Nucleus accumbens (tissue), 56 donors: ENCODE results near the gene CDT1.

Experiments used
- DNase-seq, 56 donors: peaks; one replicate each; lab custom pipeline; 2025; lab: John Stamatoyannopoulos, UW

The CDT1 gene

DNA sequence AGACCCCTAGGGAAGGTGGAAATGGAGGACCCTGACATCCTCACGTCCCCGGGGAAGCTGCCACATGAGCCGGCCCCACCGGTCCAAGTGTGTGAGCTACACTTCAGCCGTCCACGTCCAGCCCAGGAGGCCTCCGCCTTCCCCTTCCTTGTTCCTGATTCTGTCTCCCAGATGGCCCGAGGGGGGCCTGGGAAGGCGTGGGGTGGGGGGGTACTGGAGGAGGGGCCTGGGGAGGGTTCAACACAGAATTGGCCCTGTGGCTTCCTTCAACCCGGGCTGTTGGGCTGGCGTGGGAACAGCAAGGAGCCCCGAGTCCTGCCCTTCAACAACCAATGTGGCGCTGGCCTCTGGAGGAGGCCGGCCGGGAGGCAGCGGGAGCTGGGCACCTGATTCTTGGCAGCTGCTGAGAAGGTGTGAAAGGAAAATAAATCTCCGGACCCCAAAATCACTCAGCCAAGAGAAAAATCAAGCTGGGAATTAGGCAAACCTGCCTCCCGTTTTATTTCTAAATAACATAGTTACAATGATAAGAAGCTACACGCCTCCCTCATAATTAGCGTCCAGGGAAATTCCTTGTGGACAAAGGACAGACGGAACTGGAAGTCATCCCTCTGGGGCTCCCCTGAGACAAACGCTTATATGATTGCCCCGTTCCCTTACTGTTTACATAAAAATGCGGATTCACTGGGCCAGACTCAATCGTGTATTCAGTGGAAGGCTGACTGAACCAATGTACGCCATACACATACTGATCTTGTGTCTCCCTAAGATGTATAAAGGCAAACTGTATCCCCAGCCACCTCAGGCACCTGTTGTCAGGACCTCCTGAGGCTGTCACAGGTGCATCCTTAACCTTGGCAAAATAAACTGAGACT is 9.9 kb downstream of the CDT1 start:
- DNase-seq: no peak

DNA sequence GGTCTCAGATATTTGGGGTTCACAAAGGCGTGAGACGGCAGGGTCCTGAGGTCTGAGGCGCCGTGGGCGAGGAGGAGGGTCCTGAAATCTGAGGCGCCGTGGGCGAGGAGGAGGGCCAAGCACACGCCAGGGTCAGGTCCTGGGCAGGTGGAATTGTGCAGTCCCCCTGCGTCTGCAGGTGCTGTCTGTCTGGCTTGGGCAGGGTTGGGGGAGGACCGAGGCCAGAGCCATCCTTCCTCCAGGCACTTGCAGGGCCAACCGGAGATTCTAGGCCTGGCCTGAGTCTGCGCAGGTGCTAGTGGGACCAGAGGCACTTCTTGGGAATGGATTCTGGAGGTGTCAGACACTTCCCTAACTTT is 10.5 kb downstream of the CDT1 start:
- DNase-seq: no peak

- DNase-seq: no peak
These were observed 11.6 kb downstream of the CDT1 start for GRCh38 chr16:88815227-88815626.

- peak in 6 of 56 donors; percentile 3 to 24 (median 16) for DNase-seq
These were observed 12.5 kb downstream of the CDT1 start for GRCh38 chr16:88815901-88816589.

- no peak for DNase-seq
These were observed 13.3 kb downstream of the CDT1 start for GRCh38 chr16:88816736-88817535.

DNA sequence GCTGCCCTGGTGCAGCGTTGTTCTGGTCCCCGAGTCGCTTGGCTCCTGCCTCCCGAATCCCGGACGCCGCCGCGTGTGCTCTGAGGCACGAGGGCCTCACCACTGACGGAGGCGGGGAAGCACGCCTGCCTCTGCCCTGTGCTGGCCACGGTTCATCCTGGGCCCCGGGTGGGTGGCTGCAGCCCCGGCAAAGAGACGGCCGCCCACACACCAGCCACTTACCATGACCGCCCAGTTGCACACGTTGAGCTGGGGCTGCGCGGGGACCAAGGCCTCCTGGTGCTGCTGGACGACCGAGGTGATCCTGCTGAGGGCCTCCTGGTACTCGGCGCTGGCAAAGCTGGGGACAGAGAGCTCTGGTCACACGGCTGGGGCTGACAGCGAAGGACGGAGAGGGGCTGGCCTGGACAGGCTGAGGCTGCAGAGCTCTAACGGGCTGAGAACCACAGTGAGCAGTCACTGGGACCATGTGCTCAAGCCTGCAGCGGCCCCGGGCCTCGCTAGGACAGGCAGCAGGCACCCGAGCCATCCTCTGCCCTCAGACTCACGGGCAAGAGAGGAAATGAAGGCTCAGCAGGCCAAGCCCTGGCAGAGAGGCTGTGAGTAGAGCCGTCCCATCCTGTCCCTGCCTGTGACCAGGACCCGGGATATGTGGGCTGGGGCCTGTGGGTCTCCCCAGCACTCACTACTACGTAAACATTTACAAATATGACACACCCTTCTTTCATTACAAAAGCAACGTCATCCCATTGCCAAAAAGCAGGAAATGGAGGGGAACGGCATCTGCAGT is 14.4 kb downstream of the CDT1 start:
- no peak for DNase-seq

DNA sequence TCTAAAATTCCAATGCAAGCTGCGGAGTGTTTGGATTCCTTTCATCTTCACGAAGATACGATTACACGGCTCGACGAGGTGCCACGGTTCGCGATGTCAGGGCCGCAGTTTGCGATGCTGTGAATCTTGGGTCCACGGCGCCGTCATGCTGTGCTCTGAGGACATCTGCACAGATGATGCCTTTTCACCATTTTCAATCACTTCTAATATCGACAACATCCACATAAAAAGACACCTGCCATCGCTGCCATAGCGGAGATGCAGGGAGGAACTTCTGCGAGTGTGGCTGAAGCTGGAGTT is 14.9 kb downstream of the CDT1 start:
- no peak for DNase-seq

GRCh38 chr16:88819126-88819525 is 15.5 kb downstream of the CDT1 start:
- DNase-seq: no peak

- DNase-seq: no peak
These were observed 16.9 kb downstream of the CDT1 start for GRCh38 chr16:88820385-88821025.

- DNase-seq: no peak
These were observed 17.7 kb downstream of the CDT1 start for GRCh38 chr16:88821168-88821850.

GRCh38 chr16:88822281-88823040 is 18.9 kb downstream of the CDT1 start:
- DNase-seq: no peak

- DNase-seq: peak in 1 of 56 donors; percentile 45
These were observed 20.1 kb downstream of the CDT1 start for GRCh38 chr16:88823646-88824045.

DNA sequence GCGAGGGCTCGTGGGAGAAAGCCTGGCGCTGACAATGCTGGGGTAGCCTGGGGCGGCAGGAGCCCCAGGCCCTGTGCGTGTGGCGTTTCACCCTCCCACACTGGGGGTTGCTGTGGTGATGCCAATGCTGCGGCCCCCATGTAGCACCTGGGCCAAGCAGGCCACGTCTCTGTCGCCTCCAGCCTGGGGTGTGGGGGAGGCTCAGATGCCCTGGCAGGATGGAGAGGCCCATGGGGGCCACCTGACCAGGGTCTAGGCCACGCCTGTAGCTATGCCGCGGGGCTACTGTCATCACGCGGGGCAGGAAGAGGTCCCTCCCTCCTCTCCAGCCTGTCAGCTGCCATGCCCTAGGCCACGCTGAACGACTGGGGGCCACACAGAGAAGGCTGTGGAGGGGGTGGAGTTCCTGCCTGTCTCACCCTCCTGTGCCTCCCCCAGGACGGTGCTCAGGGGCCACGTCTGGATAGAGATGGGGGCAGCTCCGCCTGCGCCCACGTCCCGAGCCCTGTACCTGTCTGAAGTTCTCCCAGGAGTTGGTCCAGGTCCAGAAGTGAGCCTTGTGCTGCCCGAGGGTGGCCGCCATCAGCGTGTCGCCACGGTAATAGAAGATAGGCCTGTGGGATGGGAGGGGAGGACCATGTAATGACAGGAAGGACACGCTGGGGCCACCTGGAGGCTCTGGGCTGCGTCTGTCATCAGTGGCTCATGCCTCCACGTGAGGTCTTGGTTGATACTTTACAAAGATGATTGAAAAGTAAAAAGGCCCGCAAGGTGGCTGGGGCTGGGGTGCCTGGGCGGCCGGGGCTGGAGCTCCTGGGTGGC is 20.9 kb downstream of the CDT1 start:
- no peak for DNase-seq

- DNase-seq: no peak
These were observed 21.6 kb downstream of the CDT1 start for GRCh38 chr16:88825146-88825545.

DNA sequence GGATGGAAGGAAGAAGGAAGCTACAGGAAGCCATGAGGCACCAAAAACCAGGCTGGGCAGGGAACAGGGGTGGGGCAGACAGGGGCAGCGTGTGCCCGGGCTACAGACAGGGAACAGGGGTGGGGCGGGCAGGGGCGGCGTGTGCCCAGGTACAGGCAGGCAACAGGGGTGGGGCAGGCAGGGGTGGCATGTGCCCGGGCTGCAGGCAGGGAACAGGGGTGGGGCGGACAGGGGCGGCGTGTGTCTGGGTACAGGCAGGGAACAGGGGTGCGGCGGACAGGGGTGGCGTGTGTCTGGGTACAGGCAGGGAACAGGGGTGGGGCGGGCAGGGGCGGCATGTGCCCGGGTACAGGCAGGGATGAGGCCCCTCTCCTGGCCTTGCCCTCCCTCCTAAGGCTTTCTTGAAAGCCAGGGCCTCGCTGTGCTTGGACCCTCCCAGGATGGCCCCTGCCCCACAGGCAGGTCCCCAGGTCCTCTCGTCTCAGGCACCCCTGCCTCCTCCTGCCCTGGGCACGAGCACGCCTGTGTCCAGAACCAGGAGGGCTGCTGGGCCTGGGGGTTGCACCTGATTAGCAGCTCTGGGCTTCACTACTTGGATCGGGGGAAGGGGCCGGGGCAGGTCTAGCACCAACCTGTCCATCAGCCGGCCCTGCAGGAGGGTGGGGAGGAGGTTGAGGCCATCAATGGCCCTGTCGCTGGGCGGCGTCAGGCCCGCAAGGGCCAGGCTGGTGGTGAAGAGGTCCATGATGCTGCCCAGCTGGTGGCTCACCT is 22.7 kb downstream of the CDT1 start:
- peak in 19 of 56 donors; percentile 7 to 78 (median 32) for DNase-seq

- DNase-seq: no peak
These were observed 24.1 kb downstream of the CDT1 start for GRCh38 chr16:88827727-88828126.

DNA sequence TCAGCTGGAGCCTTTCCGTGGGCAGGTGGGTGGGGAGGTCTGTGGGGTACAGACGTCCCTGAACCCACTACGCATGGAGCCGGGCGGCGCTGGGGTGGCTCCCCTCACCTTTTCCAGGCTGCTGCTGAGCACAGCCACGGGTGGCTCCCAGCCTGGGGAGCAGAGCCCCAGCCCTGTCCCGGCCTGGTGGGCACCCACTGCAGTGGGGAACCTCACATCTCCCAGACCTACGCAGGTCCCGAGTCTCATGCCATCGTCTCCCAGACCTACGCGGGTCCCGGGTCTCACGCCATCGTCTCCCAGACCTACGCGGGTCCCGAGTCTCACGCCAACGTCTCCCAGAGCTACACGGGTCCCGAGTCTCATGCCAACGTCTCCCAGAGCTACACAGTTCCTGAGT is 25.1 kb downstream of the CDT1 start:
- DNase-seq: peak in 7 of 56 donors; percentile 7 to 59 (median 23)
